ENCODE data around the gene HCFC1R1. TPM values are rescaled to one million over a fixed set of nuclear protein-coding genes. Genes with fewer than 3 reads are reported as not detected.

Gene HCFC1R1
- total RNA-seq, 4 donors from 2014 or later: 41.8 to 124 (median 66.9) TPM

DNA sequence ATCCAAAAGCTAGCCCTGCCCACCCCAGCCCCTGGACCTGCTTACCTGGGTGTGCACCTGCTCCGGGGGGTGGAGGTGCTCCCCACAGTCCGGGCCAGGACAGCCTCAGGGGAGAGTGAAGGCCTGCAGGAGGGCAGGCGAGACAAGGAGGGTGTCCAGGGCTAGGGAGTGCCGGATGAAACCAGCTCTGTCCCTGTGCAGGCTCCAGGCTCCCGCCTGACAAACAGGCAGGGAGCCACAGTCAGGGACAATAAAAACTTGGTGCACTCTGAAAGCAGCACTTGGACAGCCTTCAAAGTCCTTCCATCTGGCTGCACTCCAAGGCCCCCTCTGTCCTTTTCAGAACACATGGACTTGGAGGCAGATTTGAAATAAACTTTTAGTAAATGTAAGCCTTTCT lies 50.6 kb downstream of the HCFC1R1 start:
- in situ Hi-C loops (cut with MboI; ENCODE audit: low sequenced_read_pairs in 4 of 4): no loop called here
- ATAC-seq (no peak), DNase-seq (no peak)
- TF ChIP-seq, protein P1, sequence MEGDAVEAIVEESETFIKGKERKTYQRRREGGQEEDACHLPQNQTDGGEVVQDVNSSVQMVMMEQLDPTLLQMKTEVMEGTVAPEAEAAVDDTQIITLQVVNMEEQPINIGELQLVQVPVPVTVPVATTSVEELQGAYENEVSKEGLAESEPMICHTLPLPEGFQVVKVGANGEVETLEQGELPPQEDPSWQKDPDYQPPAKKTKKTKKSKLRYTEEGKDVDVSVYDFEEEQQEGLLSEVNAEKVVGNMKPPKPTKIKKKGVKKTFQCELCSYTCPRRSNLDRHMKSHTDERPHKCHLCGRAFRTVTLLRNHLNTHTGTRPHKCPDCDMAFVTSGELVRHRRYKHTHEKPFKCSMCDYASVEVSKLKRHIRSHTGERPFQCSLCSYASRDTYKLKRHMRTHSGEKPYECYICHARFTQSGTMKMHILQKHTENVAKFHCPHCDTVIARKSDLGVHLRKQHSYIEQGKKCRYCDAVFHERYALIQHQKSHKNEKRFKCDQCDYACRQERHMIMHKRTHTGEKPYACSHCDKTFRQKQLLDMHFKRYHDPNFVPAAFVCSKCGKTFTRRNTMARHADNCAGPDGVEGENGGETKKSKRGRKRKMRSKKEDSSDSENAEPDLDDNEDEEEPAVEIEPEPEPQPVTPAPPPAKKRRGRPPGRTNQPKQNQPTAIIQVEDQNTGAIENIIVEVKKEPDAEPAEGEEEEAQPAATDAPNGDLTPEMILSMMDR (IDR thresholded peaks at IDR 0.05 in 4 of 5, conservative IDR thresholded peaks at IDR 0.05 in 1 of 5): no peak
- TF ChIP-seq POLR2A (IDR thresholded peaks at IDR 0.05): no peak
- Histone ChIP-seq H3K4me3 (no peak overlapping the region), H3K27ac (no peak overlapping the region), H3K27me3 (peaks cover 3 to 4% (median 3%) of the 10 kb centered on the region in 3 donors), H3K36me3 (no peaks in the 10 kb centered on the region), H3K9me3 (no peaks in the 10 kb centered on the region), H3K4me1 (peaks cover 9 to 21% of the 10 kb centered on the region in 2 donors)
- intact Hi-C loops (cut with DNase I; ENCODE audit: low total_unique reads): no loop called here

Other genes with a start within 250 kb of the HCFC1R1 start
- gene ELOB, start 246.7 kb downstream of the HCFC1R1 start, total RNA-seq: 100 to 1,000 TPM; 216 to 970 (median 375) TPM
- gene PRSS33, start 236.4 kb downstream of the HCFC1R1 start, total RNA-seq: not detected
- not detected for gene PRSS41, start 225.5 kb downstream of the HCFC1R1 start, total RNA-seq
- gene PRSS21, start 206.7 kb downstream of the HCFC1R1 start, total RNA-seq: not detected
- not detected for gene ZG16B, start 193.6 kb downstream of the HCFC1R1 start, total RNA-seq
- not detected for gene PRSS22, start 165.8 kb downstream of the HCFC1R1 start, total RNA-seq
- gene FLYWCH2, start 140.7 kb downstream of the HCFC1R1 start, total RNA-seq: 10 to 100 TPM; 19.5 to 54.5 (median 30.2) TPM
- 10 to 100 TPM; 41.7 to 49.7 (median 44.0) TPM for gene FLYWCH1, start 112.0 kb downstream of the HCFC1R1 start, total RNA-seq
- gene KREMEN2, start 59.7 kb downstream of the HCFC1R1 start, total RNA-seq: not detected
- gene PAQR4, start 54.6 kb downstream of the HCFC1R1 start, total RNA-seq: 10 to 100 TPM in 2 of 4 donors, 1 to 10 TPM in 2; 4.2 to 14.6 (median 10.2) TPM
- 1 to 10 TPM in 2 of 4 donors, not detected in 2; 1.4 to 2.4 TPM for gene PKMYT1, start 43.5 kb downstream of the HCFC1R1 start, total RNA-seq
- gene CLDN9, start 11.0 kb downstream of the HCFC1R1 start, total RNA-seq: under 1 TPM in 1 of 4 donors, not detected in 3; 0.40 TPM
- gene CLDN6, start 5.8 kb downstream of the HCFC1R1 start, total RNA-seq: under 1 TPM in 1 of 4 donors, not detected in 3; 0.55 TPM
- 100 to 1,000 TPM in 2 of 4 donors, 10 to 100 TPM in 2; 34.0 to 161 (median 85.5) TPM for gene TNFRSF12A, start 3.6 kb downstream of the HCFC1R1 start, total RNA-seq
- gene THOC6, start 93 bp upstream of the HCFC1R1 start, total RNA-seq: 10 to 100 TPM; 15.0 to 31.1 (median 21.5) TPM
- gene BICDL2, start 13.0 kb upstream of the HCFC1R1 start, total RNA-seq: under 1 TPM in 1 of 4 donors, not detected in 3; 0.32 TPM
- under 1 TPM in 3 of 4 donors, not detected in 1; 0.15 to 0.75 (median 0.58) TPM for gene MMP25, start 22.6 kb upstream of the HCFC1R1 start, total RNA-seq
- gene IL32, start 41.7 kb upstream of the HCFC1R1 start, total RNA-seq: 10 to 100 TPM; 45.4 to 79.0 (median 54.6) TPM
- not detected for gene ZSCAN10, start 75.4 kb upstream of the HCFC1R1 start, total RNA-seq
- 10 to 100 TPM in 1 of 4 donors, 1 to 10 TPM in 3; 4.8 to 10.8 (median 6.1) TPM for gene ZNF205, start 88.6 kb upstream of the HCFC1R1 start, total RNA-seq
- 10 to 100 TPM in 3 of 4 donors, 1 to 10 TPM in 1; 8.9 to 18.6 (median 14.5) TPM for gene ZNF213, start 111.1 kb upstream of the HCFC1R1 start, total RNA-seq
- gene OR1F1, start 164.3 kb upstream of the HCFC1R1 start, total RNA-seq: not detected
- 1 to 10 TPM in 3 of 4 donors, under 1 TPM in 1; 0.49 to 3.2 (median 2.2) TPM for gene ZNF200, start 211.2 kb upstream of the HCFC1R1 start, total RNA-seq
- 1 to 10 TPM in 1 of 4 donors, under 1 TPM in 3; 0.32 to 1.2 (median 0.76) TPM for gene MEFV, start 232.7 kb upstream of the HCFC1R1 start, total RNA-seq

Measured in gastrocnemius medialis (tissue), 4 donors.